ENCODE measurements around the gene GRB10.
A peak's percentile ranks its signal among the peaks of the same experiment; 100 is the strongest.

Gene GRB10

GRCh38 chr7:50803359-50804337 is 21.0 kb upstream of the GRB10 start:
- no peak for DNase-seq (ENCODE audit: low read depth)

- no peak for DNase-seq (ENCODE audit: low read depth)
Observed at GRCh38 chr7:50801907-50802306, 19.2 kb upstream of the GRB10 start.

- DNase-seq (ENCODE audit: low read depth), result no peak
Observed at GRCh38 chr7:50799873-50800272, 17.2 kb upstream of the GRB10 start.

- DNase-seq (ENCODE audit: low read depth), result no peak
Observed at GRCh38 chr7:50798126-50798525, 15.4 kb upstream of the GRB10 start.

- no peak for DNase-seq (ENCODE audit: low read depth)
Observed at GRCh38 chr7:50795831-50796230, 13.1 kb upstream of the GRB10 start.

- no peak for DNase-seq (ENCODE audit: low read depth)
Observed at GRCh38 chr7:50795253-50795652, 12.6 kb upstream of the GRB10 start.

- DNase-seq (ENCODE audit: low read depth), result no peak
Observed at GRCh38 chr7:50793947-50794570, 11.4 kb upstream of the GRB10 start.

- DNase-seq (ENCODE audit: low read depth), result peak; percentile 30
Observed at GRCh38 chr7:50793120-50793946, 10.6 kb upstream of the GRB10 start.

GRCh38 chr7:50792342-50793119 is 9.8 kb upstream of the GRB10 start:
- DNase-seq (ENCODE audit: low read depth), result peak; percentile 46

GRCh38 chr7:50791938-50792341 is 9.2 kb upstream of the GRB10 start:
- DNase-seq (ENCODE audit: low read depth), result peak; percentile 47

- DNase-seq (ENCODE audit: low read depth), result no peak
Observed at GRCh38 chr7:50791363-50791937, 8.8 kb upstream of the GRB10 start.

GRCh38 chr7:50790381-50790780 is 7.7 kb upstream of the GRB10 start:
- DNase-seq (ENCODE audit: low read depth), result no peak

- DNase-seq (ENCODE audit: low read depth), result no peak
Observed at GRCh38 chr7:50788382-50788781, 5.7 kb upstream of the GRB10 start.

GRCh38 chr7:50787825-50788224 is 5.1 kb upstream of the GRB10 start:
- no peak for DNase-seq (ENCODE audit: low read depth)

GRCh38 chr7:50785346-50785745 is 2.6 kb upstream of the GRB10 start:
- no peak for DNase-seq (ENCODE audit: low read depth)

- no peak for DNase-seq (ENCODE audit: low read depth)
Observed at GRCh38 chr7:50783801-50784507, 1.3 kb upstream of the GRB10 start.

- no peak for DNase-seq (ENCODE audit: low read depth)
Observed at GRCh38 chr7:50783303-50783702, 607 bp upstream of the GRB10 start.

- no peak for DNase-seq (ENCODE audit: low read depth)
Observed at GRCh38 chr7:50781381-50782293, 1.1 kb downstream of the GRB10 start.

- DNase-seq (ENCODE audit: low read depth), result no peak
Observed at GRCh38 chr7:50780436-50780835, 2.3 kb downstream of the GRB10 start.

GRCh38 chr7:50779427-50779826 is 3.3 kb downstream of the GRB10 start:
- DNase-seq (ENCODE audit: low read depth), result no peak

Data from fibroblast of the conjunctiva (primary cell).